NCI-H510A treated with DMSO at 0.1 percent for 48 hours (cell line): ENCODE data around the gene BPGM.

Source experiments
- DNase-seq: peaks from one replicate; lab custom pipeline; 2025; lab: John Stamatoyannopoulos, UW

The BPGM gene

GRCh38 chr7:134720091-134720935, 73.7 kb downstream of the BPGM start:
- no peak for DNase-seq

DNA sequence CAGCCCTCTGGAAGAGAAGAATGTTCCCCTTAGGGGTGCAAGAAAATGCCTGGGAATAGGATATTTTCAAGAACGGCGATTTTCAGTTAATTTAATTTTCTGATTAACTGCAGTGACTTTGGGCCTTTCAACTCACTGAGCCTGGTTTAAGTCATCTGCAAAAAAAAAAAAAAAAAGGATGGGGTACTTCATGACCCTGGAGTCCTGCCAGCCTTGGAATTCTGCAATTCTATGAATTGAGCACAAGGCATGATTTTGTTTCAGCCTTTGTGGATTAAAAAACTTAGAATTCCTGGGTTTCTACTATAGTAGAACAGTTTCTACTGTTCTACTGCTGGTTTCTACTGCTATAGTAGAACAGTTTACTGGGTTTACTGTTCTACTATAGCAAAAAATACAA, 74.5 kb downstream of the BPGM start:
- DNase-seq: no peak

DNA sequence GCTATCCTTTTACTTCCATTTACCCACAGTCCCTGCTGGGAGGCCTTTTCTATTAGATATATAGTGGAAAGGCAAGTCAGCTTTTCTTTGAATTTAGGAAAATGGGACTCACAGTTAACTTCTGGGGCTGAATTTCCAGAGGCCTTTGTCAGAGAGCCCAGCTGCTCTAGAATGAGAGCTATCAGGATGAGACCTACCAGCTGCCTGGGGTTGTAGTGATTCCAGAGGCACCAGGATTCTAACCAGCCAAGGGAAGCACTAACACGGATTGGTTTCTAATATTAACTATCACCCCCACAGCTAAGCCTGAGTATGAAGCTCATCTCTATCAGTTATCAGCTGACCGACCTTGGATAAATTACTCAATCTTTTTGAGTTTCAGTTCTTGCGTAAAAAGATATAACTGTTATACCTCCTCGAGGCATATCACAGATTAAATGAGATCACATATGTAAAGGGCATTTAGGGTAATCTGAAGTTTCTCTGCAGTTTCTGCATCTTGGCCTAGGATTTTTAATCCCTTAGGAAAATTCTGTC, 76.2 kb downstream of the BPGM start:
- DNase-seq: no peak

DNA sequence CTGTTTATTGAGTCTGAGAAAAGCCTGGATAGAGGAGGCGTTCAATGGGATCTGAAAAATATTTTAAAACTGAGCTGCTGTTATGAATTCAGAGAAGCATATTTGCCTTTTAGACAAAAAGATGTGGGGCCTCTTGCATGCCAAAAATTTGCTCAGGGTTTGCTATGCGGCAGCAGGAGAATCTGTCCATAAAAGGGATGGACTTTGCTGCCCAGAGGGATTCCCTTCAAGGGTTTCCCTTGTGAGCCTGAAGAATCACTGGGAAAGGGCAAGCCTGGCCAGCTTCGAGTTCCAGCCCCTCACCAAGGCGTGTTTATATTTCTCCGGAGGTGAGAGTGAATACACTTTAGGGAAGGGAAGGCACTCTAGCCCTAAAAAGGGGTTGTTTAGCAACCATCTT, 77.2 kb downstream of the BPGM start:
- DNase-seq: no peak

DNA sequence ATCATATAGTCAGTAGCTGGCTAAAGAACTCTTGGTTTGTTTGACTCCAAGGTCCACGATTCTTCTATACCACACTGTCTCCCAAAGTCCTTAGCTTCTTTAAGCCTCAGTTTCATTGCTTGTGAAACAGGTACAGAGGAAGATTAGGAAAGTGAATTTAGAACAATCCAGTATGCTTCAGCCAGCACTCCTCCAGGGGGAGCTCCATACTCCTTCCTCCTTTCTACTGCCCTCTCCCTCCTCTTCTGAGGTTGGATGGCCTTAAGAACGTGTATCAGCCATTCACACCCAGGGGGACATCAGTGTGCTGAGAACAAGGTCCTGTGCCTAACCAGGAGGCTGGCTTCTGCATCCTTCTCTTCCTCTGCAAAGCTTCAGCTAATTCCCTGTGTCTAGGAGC, 78.0 kb downstream of the BPGM start:
- DNase-seq: no peak

- no peak for DNase-seq
These were observed 79.9 kb downstream of the BPGM start for GRCh38 chr7:134726581-134726980.

- no peak for DNase-seq
These were observed 81.1 kb downstream of the BPGM start for GRCh38 chr7:134727711-134728110.
